OCI-LY1 (cell line): ENCODE measurements around the gene LARGE2.

ENCODE experiments used
- H2AFZ ChIP-seq: fragments of 200-600 bp; sonication (generic), shearing (Covaris generic); 2 replicates; pipeline ENCODE4 v1.6.0; 2014; ENCODE audit warnings: antibody characterized with exemption, mild to moderate bottlenecking, low read length
- H3F3A ChIP-seq: fragments of 200-600 bp; sonication (generic), shearing (Covaris generic); 2 replicates; pipeline ENCODE4 v1.6.0; 2014; ENCODE audit warnings: mild to moderate bottlenecking, antibody characterized with exemption, low read length, moderate library complexity; ENCODE audit not compliant: insufficient read depth
- H3K27ac ChIP-seq: fragments of 200-600 bp; sonication (generic); 2 replicates; pipeline ENCODE4 v1.5.1; 2014; ENCODE audit warnings: low read length, mixed run types, mild to moderate bottlenecking, low read depth; ENCODE audit not compliant: poor library complexity, severe bottlenecking
- H3K27me3 ChIP-seq: fragments of 200-600 bp; sonication (generic); 2 replicates; pipeline ENCODE4 v1.6.0; 2014; ENCODE audit warnings: antibody characterized with exemption, mild to moderate bottlenecking, low read length, moderate library complexity; ENCODE audit not compliant: insufficient read depth
- H3K36me3 ChIP-seq: fragments of 200-600 bp; sonication (generic); 2 replicates; pipeline ENCODE4 v1.6.1; 2014; ENCODE audit warnings: mild to moderate bottlenecking, antibody characterized with exemption, low read length, moderate library complexity, mixed read lengths; ENCODE audit not compliant: insufficient read depth
- H3K4me1 ChIP-seq: fragments of 200-600 bp; sonication (generic); 2 replicates; pipeline ENCODE4 v1.5.1; 2014; ENCODE audit warnings: mild to moderate bottlenecking, low read length, moderate library complexity; ENCODE audit not compliant: insufficient read depth, severe bottlenecking
- H3K4me2 ChIP-seq: fragments of 200-600 bp; sonication (generic), shearing (Covaris generic); 2 replicates; pipeline ENCODE4 v1.6.1; 2014; ENCODE audit warnings: low read length
- H3K4me3 ChIP-seq: fragments of 200-600 bp; sonication (generic); 2 replicates; pipeline ENCODE4 v1.5.1; 2014; ENCODE audit warnings: low read length, low read depth, mild to moderate bottlenecking, mixed read lengths; ENCODE audit not compliant: poor library complexity, severe bottlenecking
- H3K79me2 ChIP-seq: fragments of 200-600 bp; shearing (Covaris generic); 2 replicates; pipeline ENCODE4 v1.6.1; 2016; ENCODE audit warnings: mixed run types, low read length, mixed read lengths; ENCODE audit not compliant: insufficient read depth
- H3K9ac ChIP-seq: fragments of 200-600 bp; sonication (generic), shearing (Covaris generic); 2 replicates; pipeline ENCODE4 v1.6.1; 2014; ENCODE audit warnings: mild to moderate bottlenecking, low read length, mixed read lengths
- H3K9me2 ChIP-seq: fragments of 200-600 bp; sonication (generic), shearing (Covaris generic); 2 replicates; pipeline ENCODE4 v1.6.1; 2014; ENCODE audit warnings: low read depth, mild to moderate bottlenecking, low read length, mixed read lengths
- H3K9me3 ChIP-seq: fragments of 200-600 bp; shearing (Covaris generic); 2 replicates; pipeline ENCODE4 v1.6.1; 2014; ENCODE audit warnings: low read length, mixed read lengths
- H4K20me1 ChIP-seq: fragments of 200-600 bp; sonication (generic), shearing (Covaris generic); 2 replicates; pipeline ENCODE4 v1.6.0; 2016; ENCODE audit warnings: mild to moderate bottlenecking, low read length; ENCODE audit not compliant: insufficient read depth
- EZH2 ChIP-seq: fragments of 200-600 bp; sonication (generic), shearing (Covaris generic); IDR thresholded peaks from 2 replicates; pipeline ENCODE4 v1.8.0; 2017; ENCODE audit warnings: borderline replicate concordance, mixed run types, mild to moderate bottlenecking, antibody characterized with exemption, low read length, moderate library complexity, mixed read lengths
- TF ChIP-seq, protein P1 (sequence below): fragments of 200-600 bp; sonication (generic), shearing (Covaris generic); IDR thresholded peaks from 2 replicates; pipeline ENCODE4 v1.5.1; 2017; ENCODE audit warnings: mild to moderate bottlenecking, antibody characterized with exemption, low read length, moderate library complexity, mixed read lengths

Gene LARGE2

DNA sequence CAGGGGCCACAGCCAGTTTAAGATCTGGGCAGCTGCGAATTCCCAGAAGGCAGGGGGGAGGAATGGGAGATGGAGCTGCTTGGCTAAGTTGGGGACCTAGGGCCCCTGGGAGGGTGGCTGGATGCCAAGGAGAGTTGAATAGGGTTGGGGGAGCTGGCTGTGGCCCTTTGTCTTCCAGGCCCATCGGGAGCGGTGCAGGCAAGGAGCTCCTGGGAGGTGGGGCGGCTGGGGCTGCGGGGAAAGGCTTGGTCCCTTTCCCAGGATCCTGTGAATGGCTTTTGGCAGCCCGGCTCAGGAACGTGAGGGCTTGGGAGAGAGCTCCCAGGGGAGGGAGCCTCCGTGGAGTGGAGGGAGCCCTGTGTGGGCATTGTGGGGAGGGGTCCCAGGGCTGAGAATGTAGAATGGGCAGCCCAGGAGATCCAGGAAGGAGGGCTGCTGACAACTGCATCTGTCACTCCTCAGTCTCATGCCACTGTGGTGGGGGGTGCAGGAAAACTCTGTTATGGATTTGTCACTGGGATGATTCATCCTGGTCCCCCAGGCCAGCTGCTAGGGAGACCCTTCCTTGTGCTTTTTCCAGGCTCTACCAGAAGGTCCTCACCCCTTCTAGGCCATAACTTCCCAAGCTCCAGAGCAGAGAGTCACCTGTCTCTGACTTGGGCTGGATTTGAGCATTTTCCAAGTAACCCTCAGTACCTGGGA, 21.4 kb upstream of the LARGE2 start:
- H4K20me1 ChIP-seq = no peaks in the 10 kb centered on the region
- H2AFZ ChIP-seq = no peak overlapping the region
- H3K9me2 ChIP-seq = no peaks in the 10 kb centered on the region
- H3K9ac ChIP-seq = no peak overlapping the region
- no peaks in the 10 kb centered on the region for H3K36me3 ChIP-seq
- no peak overlapping the region for H3K4me2 ChIP-seq
- H3K4me1 ChIP-seq = peaks cover 12% of the 10 kb centered on the region
- no peak for TF ChIP-seq EZH2
- TF ChIP-seq, protein P1, sequence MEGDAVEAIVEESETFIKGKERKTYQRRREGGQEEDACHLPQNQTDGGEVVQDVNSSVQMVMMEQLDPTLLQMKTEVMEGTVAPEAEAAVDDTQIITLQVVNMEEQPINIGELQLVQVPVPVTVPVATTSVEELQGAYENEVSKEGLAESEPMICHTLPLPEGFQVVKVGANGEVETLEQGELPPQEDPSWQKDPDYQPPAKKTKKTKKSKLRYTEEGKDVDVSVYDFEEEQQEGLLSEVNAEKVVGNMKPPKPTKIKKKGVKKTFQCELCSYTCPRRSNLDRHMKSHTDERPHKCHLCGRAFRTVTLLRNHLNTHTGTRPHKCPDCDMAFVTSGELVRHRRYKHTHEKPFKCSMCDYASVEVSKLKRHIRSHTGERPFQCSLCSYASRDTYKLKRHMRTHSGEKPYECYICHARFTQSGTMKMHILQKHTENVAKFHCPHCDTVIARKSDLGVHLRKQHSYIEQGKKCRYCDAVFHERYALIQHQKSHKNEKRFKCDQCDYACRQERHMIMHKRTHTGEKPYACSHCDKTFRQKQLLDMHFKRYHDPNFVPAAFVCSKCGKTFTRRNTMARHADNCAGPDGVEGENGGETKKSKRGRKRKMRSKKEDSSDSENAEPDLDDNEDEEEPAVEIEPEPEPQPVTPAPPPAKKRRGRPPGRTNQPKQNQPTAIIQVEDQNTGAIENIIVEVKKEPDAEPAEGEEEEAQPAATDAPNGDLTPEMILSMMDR = no peak
- no peak overlapping the region for H3K4me3 ChIP-seq
- peaks cover 4% of the 10 kb centered on the region; the same call in 1 of the 2 replicates for H3K27me3 ChIP-seq
- H3K79me2 ChIP-seq = no peaks in the 10 kb centered on the region
- H3F3A ChIP-seq = no peaks in the 10 kb centered on the region
- no peaks in the 10 kb centered on the region for H3K9me3 ChIP-seq
- no peak overlapping the region for H3K27ac ChIP-seq

DNA sequence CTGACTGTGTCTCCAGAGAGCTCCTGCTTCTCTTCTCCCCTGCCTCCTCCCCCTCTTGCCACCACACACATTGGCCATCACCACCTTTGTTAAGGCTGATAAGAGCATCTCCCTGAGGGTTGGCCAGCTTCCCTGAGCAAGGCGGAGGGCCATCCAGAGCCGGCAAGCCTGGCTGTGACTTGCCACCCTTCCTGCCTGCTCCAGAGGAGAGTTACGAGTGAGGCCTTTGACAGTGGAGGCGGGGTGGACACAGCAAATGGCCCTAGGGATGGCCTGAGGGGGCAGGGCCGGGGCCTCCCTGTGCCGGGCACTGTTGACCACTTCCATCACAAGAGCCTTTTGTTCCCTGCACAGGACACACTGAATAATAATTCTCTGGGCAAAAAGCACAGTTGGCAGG, 20.8 kb upstream of the LARGE2 start:
- no peak overlapping the region for H3K27ac ChIP-seq
- TF ChIP-seq, protein P1 = no peak
- no peak for TF ChIP-seq EZH2
- no peaks in the 10 kb centered on the region for H3K9me3 ChIP-seq
- H4K20me1 ChIP-seq = no peaks in the 10 kb centered on the region
- H3K36me3 ChIP-seq = no peaks in the 10 kb centered on the region
- no peak overlapping the region for H3K4me2 ChIP-seq
- H3K79me2 ChIP-seq = no peaks in the 10 kb centered on the region
- no peaks in the 10 kb centered on the region for H3F3A ChIP-seq
- H3K27me3 ChIP-seq = peaks cover 4% of the 10 kb centered on the region; the same call in 1 of the 2 replicates
- no peak overlapping the region for H2AFZ ChIP-seq
- no peak overlapping the region for H3K9ac ChIP-seq
- no peak overlapping the region for H3K4me3 ChIP-seq
- H3K9me2 ChIP-seq = no peaks in the 10 kb centered on the region
- peaks cover 12% of the 10 kb centered on the region for H3K4me1 ChIP-seq

DNA sequence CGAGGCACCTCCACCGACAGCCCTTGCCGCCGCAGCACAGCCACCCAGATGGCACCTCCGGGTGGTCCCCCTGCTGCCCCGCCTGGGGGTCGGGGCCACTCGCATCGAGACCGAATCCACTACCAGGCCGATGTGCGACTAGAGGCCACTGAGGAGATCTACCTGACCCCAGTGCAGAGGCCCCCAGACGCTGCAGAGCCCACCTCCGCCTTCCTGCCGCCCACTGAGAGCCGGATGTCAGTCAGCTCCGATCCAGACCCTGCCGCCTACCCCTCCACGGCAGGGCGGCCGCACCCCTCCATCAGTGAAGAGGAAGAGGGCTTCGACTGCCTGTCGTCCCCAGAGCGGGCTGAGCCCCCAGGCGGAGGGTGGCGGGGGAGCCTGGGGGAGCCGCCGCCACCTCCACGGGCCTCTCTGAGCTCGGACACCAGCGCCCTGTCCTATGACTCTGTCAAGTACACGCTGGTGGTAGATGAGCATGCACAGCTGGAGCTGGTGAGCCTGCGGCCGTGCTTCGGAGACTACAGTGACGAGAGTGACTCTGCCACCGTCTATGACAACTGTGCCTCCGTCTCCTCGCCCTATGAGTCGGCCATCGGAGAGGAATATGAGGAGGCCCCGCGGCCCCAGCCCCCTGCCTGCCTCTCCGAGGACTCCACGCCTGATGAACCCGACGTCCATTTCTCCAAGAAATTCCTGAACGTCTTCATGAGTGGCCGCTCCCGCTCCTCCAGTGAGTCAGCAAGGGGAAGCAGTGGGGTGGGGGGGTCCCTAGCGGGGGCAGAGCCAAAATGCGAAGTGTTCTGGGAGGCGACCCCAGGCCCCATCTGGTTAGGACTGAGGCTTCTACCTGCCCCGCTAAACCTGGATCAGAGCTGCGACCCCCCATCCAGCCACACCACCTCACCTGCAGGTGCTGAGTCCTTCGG, 19.7 kb upstream of the LARGE2 start:
- Histone ChIP-seq H3K27ac (no peak overlapping the region), H3K27me3 (peaks cover 4% of the 10 kb centered on the region; the same call in 1 of the 2 replicates), H3K9me3 (no peaks in the 10 kb centered on the region), H3F3A (no peaks in the 10 kb centered on the region), H3K9me2 (no peaks in the 10 kb centered on the region), H3K4me1 (peaks cover 12% of the 10 kb centered on the region), H3K79me2 (no peaks in the 10 kb centered on the region), H3K9ac (no peak overlapping the region), H3K36me3 (no peaks in the 10 kb centered on the region), H2AFZ (no peak overlapping the region), H3K4me3 (no peak overlapping the region), H4K20me1 (no peaks in the 10 kb centered on the region), H3K4me2 (no peak overlapping the region; the same call in 1 of the 2 replicates)
- TF ChIP-seq, protein P1 = no peak
- no peak for TF ChIP-seq EZH2
